ENCODE data around the gene LTBR. TPM values are rescaled to one million over a fixed set of nuclear protein-coding genes. Genes with fewer than 3 reads are reported as not detected.

The LTBR gene
- polyA plus RNA-seq, 1 donor from 2014 or later = not detected

GRCh38 chr12:6367969-6368892, 15.7 kb upstream of the LTBR start:
- no peak overlapping the region for H3K4me2 ChIP-seq (ENCODE audit: low read length)
- H3F3A ChIP-seq (ENCODE audit: insufficient read depth, low read length, poor library complexity, severe bottlenecking) = no peaks in the 10 kb centered on the region
- no peaks in the 10 kb centered on the region for H3K36me3 ChIP-seq (ENCODE audit: insufficient read depth, low read length)
- H3K9me2 ChIP-seq (ENCODE audit: insufficient read depth, low read length) = no peaks in the 10 kb centered on the region
- TF ChIP-seq MXI1 (conservative IDR thresholded peaks at IDR 0.05; ENCODE audit: poor library complexity, severe bottlenecking) (no peak), POLR2AphosphoS5 (IDR thresholded peaks at IDR 0.05) (no peak), EP300 (conservative IDR thresholded peaks at IDR 0.05; ENCODE audit: poor library complexity, severe bottlenecking) (no peak), SMC3 (conservative IDR thresholded peaks at IDR 0.05; ENCODE audit: poor library complexity) (no peak), RAD21 (conservative IDR thresholded peaks at IDR 0.05) (no peak), REST (IDR thresholded peaks at IDR 0.05; ENCODE audit: borderline replicate concordance) (no peak), EZH2 (IDR thresholded peaks at IDR 0.05; ENCODE audit: borderline replicate concordance, insufficient read depth, low read length, poor library complexity, severe bottlenecking) (no peak), CTCF (IDR thresholded peaks at IDR 0.05; ENCODE audit: poor library complexity, severe bottlenecking) (no peak), TAF1 (IDR thresholded peaks at IDR 0.05; ENCODE audit: low read depth) (no peak)
- H3K27me3 ChIP-seq (ENCODE audit: insufficient read depth, low read depth, low read length) = no peaks in the 10 kb centered on the region
- no peaks in the 10 kb centered on the region for H3K9me3 ChIP-seq (ENCODE audit: low read length)
- H3K4me3 ChIP-seq (ENCODE audit: low read length) = no peak overlapping the region
- no peaks in the 10 kb centered on the region for H4K20me1 ChIP-seq (ENCODE audit: insufficient read depth)
- no peak overlapping the region for H3K27ac ChIP-seq (ENCODE audit: low read length)
- H3K9ac ChIP-seq (ENCODE audit: low read length) = no peak overlapping the region
- H2AFZ ChIP-seq (ENCODE audit: low read depth, low read length) = no peak overlapping the region
- no peaks in the 10 kb centered on the region for H3K79me2 ChIP-seq (replicated peaks; ENCODE audit: insufficient read depth, low read length)

- Histone ChIP-seq H3K9me3 (ENCODE audit: low read length) (no peaks in the 10 kb centered on the region), H3K79me2 (replicated peaks; ENCODE audit: insufficient read depth, low read length) (no peaks in the 10 kb centered on the region), H3K27ac (ENCODE audit: low read length) (no peak overlapping the region), H3K36me3 (ENCODE audit: insufficient read depth, low read length) (no peaks in the 10 kb centered on the region), H3K4me2 (ENCODE audit: low read length) (no peak overlapping the region), H3K4me3 (ENCODE audit: low read length) (no peak overlapping the region), H4K20me1 (ENCODE audit: insufficient read depth) (no peaks in the 10 kb centered on the region), H3K27me3 (ENCODE audit: insufficient read depth, low read depth, low read length) (no peaks in the 10 kb centered on the region), H2AFZ (ENCODE audit: low read depth, low read length) (no peak overlapping the region), H3K9me2 (ENCODE audit: insufficient read depth, low read length) (no peaks in the 10 kb centered on the region), H3K9ac (ENCODE audit: low read length) (no peak overlapping the region), H3F3A (ENCODE audit: insufficient read depth, low read length, poor library complexity, severe bottlenecking) (no peaks in the 10 kb centered on the region)
- TF ChIP-seq RAD21 (conservative IDR thresholded peaks at IDR 0.05) (no peak), CTCF (IDR thresholded peaks at IDR 0.05; ENCODE audit: poor library complexity, severe bottlenecking) (no peak), POLR2AphosphoS5 (IDR thresholded peaks at IDR 0.05) (no peak), EZH2 (IDR thresholded peaks at IDR 0.05; ENCODE audit: borderline replicate concordance, insufficient read depth, low read length, poor library complexity, severe bottlenecking) (no peak), MXI1 (conservative IDR thresholded peaks at IDR 0.05; ENCODE audit: poor library complexity, severe bottlenecking) (no peak)
Observed at GRCh38 chr12:6368906-6369525, 14.9 kb upstream of the LTBR start.
